HUES48 (cell line): ENCODE measurements around the gene SCN1A.
"Not testable (repeated sequence)": the region's sequence is repeated elsewhere in the genome, so short reads cannot be mapped to it uniquely, and the experiment has no call there.

ENCODE experiments used
- H3K27ac ChIP-seq: one replicate; pipeline ENCODE4 v1.7.0; 2013; ENCODE audit warnings: low read depth, low read length, inconsistent platforms
- H3K27me3 ChIP-seq: 2 replicates; pipeline ENCODE4 v1.6.1; 2013; ENCODE audit warnings: mild to moderate bottlenecking, low read length; ENCODE audit not compliant: control insufficient read depth, insufficient read depth
- H3K36me3 ChIP-seq: 2 replicates; pipeline ENCODE4 v1.6.1; 2013; ENCODE audit warnings: low read length; ENCODE audit not compliant: control insufficient read depth, insufficient read depth
- H3K4me1 ChIP-seq: 2 replicates; pipeline ENCODE4 v1.6.1; 2013; ENCODE audit warnings: mild to moderate bottlenecking, low read length; ENCODE audit not compliant: control insufficient read depth, insufficient read depth
- H3K4me3 ChIP-seq: 2 replicates; pipeline ENCODE4 v1.5.1; 2013; ENCODE audit warnings: mild to moderate bottlenecking, low read depth, low read length
- H3K9ac ChIP-seq: 2 replicates; pipeline ENCODE4 v1.6.1; 2013; ENCODE audit warnings: mild to moderate bottlenecking, low read depth, low read length, moderate library complexity
- H3K9me3 ChIP-seq: 2 replicates; pipeline ENCODE4 v1.6.1; 2013; ENCODE audit warnings: low read length; ENCODE audit not compliant: control insufficient read depth, insufficient read depth

The SCN1A gene

DNA sequence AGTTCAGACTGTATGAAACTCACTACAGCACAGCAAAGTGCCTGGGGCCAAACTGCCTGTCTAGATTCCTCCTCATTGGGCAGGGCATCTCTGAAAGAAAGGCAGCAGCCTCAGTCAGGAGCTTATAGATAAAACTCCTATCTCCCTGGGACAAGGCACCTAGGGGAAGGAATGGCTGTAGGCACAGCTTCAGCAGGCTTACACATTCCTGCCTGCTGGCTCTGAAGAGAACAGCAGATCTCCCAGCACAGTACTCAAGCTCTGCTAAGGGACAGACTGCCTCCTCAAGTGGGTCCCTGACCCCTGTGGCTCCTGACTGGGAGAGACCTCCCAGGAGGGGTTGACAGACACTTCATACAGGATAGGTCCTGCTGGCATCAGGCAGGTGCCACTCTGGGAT, 155.7 kb downstream of the SCN1A start:
- H3K27me3 ChIP-seq, H3K4me1 ChIP-seq, H3K9ac ChIP-seq, H3K4me3 ChIP-seq, H3K27ac ChIP-seq, H3K9me3 ChIP-seq, H3K36me3 ChIP-seq: not testable (repeated sequence)

DNA sequence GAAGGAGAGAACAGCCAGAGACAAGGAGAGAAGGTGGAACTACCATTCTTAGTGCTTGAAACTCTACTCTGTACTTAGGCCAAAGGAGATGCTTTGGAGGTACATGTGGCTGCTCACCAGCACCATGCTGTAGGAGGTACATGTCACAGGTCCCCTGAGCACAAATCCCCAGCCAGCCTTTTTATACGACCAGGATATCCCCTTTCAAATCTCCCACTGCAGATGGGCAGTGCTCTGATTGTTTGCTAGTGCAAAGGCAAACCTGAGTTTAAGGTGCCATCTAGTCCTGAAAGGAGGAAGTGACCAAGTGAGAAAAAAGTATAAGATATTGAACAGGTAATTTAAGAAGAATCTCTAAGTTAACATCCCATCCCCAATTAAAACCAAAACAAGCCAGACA, 157.2 kb downstream of the SCN1A start:
- Histone ChIP-seq H3K9me3 (no peaks in the 10 kb centered on the region), H3K4me1 (no peaks in the 10 kb centered on the region), H3K27ac (no peak overlapping the region), H3K4me3 (no peak overlapping the region), H3K9ac (no peak overlapping the region), H3K27me3 (no peaks in the 10 kb centered on the region), H3K36me3 (no peaks in the 10 kb centered on the region)

DNA sequence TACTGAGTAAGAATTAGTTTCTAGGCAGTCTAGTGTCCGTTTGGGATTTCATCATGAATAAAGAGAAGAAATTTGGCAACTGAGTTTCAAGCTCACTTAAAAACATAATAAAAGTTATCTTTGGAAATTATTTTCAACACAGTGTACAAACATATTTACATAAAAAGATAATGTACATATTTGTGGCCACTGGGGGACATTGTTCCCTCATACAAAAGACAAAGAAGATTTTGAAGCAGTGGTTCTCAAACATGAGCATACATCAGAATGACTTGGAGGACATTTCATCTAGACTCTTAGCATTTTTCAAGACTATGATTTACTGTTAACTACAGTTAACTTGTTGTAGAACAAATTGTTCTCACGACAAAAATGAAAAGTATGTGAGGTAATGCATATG, 158.6 kb downstream of the SCN1A start:
- no peak overlapping the region for H3K9ac ChIP-seq
- H3K4me3 ChIP-seq = no peak overlapping the region
- H3K4me1 ChIP-seq = no peaks in the 10 kb centered on the region
- H3K27ac ChIP-seq = no peak overlapping the region
- no peaks in the 10 kb centered on the region for H3K36me3 ChIP-seq
- no peaks in the 10 kb centered on the region for H3K9me3 ChIP-seq
- H3K27me3 ChIP-seq = no peaks in the 10 kb centered on the region

DNA sequence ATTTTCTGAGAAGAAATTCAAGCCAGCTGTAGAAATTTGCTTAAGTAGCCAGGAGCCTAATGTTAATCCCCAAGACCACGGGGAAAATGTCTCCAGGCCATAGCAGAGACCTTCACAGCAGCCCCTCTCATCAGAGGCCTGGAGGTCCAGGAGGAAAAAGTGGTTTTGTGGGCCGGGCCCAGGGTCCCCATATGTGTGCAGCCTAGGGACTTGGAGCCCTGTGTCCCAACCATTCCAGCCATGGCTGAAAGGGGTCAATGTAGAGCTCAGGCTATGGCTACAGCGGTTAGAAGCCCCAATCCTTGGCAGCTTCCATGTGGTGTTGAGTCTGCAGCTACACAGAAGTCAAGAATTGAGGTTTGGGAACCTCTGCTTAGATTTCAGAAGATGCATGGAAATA, 160.1 kb downstream of the SCN1A start:
- H3K27ac ChIP-seq = no peak overlapping the region
- H3K9ac ChIP-seq = no peak overlapping the region
- no peak overlapping the region for H3K4me3 ChIP-seq
- H3K9me3 ChIP-seq = no peaks in the 10 kb centered on the region
- no peaks in the 10 kb centered on the region for H3K27me3 ChIP-seq
- no peaks in the 10 kb centered on the region for H3K4me1 ChIP-seq
- H3K36me3 ChIP-seq = no peaks in the 10 kb centered on the region

DNA sequence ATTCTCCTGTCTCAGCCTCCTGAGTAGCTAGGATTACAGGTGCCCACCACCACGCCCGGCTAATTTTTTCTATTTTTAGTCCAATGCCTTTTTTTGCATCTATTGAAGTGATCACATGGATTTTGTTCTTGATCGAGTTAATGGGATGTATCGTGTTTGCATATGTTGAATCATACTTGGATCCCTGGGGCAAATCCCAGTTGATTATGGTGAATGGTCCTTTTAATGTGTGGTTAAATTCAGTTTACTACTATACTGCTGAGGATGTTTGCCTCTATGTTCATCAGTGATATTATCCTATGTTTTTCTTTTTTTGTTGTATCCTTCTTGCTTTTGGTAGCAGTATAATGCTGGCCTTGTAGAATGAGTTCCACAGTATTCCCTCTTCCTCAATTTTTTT, 166.0 kb downstream of the SCN1A start:
- no peaks in the 10 kb centered on the region for H3K27me3 ChIP-seq
- H3K4me1 ChIP-seq = no peaks in the 10 kb centered on the region
- H3K9ac ChIP-seq = no peak overlapping the region
- no peak overlapping the region for H3K27ac ChIP-seq
- H3K36me3 ChIP-seq = no peaks in the 10 kb centered on the region
- no peaks in the 10 kb centered on the region for H3K9me3 ChIP-seq
- H3K4me3 ChIP-seq = no peak overlapping the region

DNA sequence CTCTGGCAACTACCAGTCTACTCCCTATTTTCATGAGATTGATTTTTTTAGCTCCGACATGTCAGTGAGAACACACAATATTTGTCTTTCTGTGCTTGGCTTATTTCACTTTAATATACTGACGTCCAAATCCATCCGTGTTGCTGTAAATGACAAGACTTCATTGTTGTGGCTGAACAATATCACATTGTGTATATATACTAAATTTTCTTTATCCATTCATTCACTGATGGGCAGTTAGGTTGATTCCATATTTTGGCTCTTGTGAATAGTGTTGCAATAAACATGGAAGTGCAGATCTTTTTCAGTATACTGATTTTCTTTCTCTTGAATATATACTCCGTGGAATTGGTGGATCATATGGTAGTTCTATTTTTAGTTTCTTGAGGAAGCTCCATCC, 168.4 kb downstream of the SCN1A start:
- H3K36me3 ChIP-seq = no peaks in the 10 kb centered on the region
- no peak overlapping the region for H3K4me3 ChIP-seq
- no peaks in the 10 kb centered on the region for H3K27me3 ChIP-seq
- H3K27ac ChIP-seq = no peak overlapping the region
- no peaks in the 10 kb centered on the region for H3K9me3 ChIP-seq
- H3K9ac ChIP-seq = no peak overlapping the region
- 0 out of 2 replicates have a peak, but pooled peaks cover 3% of the 10 kb centered on the region for H3K4me1 ChIP-seq

DNA sequence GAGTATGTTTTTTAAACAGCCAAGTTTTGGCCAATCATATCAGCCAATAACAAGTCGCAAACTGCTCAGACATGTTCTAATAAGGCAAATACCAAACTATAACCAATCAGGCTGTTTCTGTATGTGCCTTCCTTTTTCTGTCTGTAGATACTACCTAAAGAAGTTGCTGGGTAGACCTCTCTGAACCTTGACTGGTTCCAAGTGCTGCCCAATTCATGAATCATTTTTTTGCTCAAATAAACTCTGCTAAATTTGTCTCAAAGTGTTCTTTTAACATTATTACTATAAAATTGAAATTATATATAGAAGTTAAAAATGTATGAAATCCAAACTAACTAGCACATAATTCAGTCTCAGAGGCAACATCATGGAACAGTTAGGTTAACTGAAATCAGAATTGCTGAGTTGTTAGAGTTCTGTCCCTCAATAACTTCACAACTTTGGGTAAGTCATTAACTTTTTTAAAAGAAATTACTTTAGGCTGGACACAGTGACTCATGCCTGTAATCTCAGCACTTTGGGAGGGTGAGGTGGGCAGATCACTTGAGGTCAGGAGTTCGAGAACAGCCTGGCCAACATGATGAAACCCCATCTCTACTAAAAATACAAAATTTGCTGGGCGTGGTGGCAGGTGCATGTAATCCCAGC, 169.4 kb downstream of the SCN1A start:
- Histone ChIP-seq H3K9ac (no peak overlapping the region), H3K27me3 (no peaks in the 10 kb centered on the region), H3K36me3 (no peaks in the 10 kb centered on the region), H3K27ac (no peak overlapping the region), H3K4me3 (no peak overlapping the region), H3K9me3 (no peaks in the 10 kb centered on the region), H3K4me1 (0 out of 2 replicates have a peak, but pooled peaks cover 3% of the 10 kb centered on the region)

DNA sequence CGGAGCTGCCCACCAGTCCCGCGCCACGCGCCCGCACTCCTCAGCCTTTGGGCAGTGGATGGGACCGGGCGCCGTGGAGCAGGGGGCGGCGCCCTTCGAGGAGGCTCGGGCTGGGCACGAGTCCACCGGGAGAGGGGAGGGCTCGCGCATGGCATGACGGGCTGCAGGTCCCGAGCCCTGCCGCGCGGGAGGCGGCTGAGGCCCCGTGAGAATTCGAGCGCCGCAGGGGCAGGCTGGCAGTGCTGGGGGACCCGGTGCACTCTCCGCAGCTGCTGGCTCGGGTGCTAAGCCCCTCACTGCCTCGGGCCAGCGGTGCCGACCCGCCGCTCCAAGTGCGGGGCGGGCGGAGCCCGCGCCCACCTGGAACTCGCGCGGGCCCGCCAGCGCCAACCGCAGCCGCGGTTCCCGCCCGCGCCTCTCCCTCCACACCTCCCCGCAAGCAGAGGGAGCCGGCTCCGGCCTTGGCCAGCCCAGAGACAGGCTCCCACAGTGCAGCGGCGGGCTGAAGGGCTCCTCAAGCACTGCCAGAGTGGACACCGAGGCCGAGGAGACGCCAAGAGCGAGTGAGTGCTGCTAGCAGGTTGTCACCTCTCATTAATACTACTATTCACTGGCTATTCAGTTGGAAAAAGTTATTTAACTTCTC, 170.7 kb downstream of the SCN1A start:
- H3K36me3 ChIP-seq = no peaks in the 10 kb centered on the region
- H3K4me1 ChIP-seq = peaks cover 11% of the 10 kb centered on the region; the same call in 1 of the 2 replicates
- H3K27me3 ChIP-seq = no peaks in the 10 kb centered on the region
- no peak overlapping the region for H3K4me3 ChIP-seq
- H3K9ac ChIP-seq = no peak overlapping the region
- no peak overlapping the region for H3K27ac ChIP-seq
- H3K9me3 ChIP-seq = no peaks in the 10 kb centered on the region

DNA sequence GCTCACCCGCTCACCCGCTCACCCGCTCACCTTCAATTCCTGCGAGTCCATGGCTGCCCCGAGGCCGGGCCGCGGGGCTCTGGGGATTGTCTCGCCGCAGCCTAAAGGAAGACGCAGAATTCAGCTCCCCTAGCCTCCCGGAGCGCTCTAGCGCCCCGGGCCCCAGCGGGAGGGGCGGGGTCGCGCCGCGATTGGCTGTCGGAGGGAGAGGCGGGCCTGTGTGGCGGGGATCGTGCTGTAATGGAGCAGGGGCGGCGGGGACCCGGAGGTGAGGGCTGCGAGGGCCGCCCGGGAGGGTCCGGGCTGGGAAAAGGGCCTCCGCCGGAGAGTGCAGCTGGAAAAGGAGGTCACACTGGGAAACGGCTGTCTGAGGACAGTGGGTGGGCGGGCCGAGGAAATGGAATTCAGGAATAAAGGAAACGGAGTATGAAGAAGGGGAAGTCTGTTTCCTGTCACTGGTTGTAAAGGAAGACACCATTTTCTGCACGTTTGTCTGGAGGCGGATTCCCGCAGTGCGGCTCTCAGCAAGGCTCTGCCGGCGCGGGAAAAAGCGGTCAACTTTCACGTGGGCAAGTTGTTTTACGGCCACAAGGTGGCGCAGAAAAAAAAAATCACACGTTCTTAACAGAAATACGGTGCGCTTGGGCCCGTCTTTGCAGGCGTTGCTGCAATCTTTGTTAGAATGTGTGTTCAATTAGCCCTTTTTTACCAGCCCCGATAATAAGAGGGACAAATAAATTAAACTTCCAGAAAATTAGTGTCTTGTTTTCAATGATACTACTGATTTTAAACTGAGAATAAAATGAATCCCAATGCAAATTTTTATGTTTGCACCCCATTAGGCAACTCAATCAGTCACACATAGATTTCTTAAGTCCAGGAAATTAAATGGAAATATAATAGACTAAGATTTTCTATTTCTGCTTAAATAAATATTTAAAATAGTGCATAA, 173.9 kb downstream of the SCN1A start, which contains the start of gene TTC21B:
TTC21B (minus strand) TSS at position 122 of the 952 bp plus-strand sequence; CDS start at position 51, 71 bp downstream.
- peaks cover 6% of the 10 kb centered on the region; the same call in 1 of the 2 replicates for H3K36me3 ChIP-seq
- H3K4me1 ChIP-seq = peaks cover 14% of the 10 kb centered on the region
- peak within 1 kb of the TSS; percentile 83 for H3K9ac ChIP-seq
- H3K4me3 ChIP-seq = peak within 1 kb of the TSS; percentile 75
- H3K27me3 ChIP-seq = no peaks in the 10 kb centered on the region
- H3K9me3 ChIP-seq = no peaks in the 10 kb centered on the region
- peak within 1 kb of the TSS; percentile 97 for H3K27ac ChIP-seq

DNA sequence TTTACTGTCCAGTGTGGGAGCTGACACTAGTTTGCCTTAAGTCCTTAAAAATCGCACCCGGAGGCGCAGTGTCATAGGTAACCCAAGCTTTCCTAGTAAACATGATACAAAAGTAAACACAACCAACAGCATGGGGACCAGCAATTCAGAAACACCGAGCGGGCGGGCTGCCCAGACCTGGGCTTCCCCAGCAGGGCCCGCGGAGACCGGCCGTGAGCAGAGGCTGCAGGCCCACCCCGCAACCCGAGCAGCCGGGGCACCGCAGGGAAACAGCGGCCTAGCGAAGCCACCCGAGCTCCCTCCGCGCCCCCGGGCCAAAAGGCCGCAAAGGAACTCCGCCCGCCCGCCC, 174.5 kb downstream of the SCN1A start:
- H3K27ac ChIP-seq = peak overlapping the region; percentile 97
- H3K4me1 ChIP-seq = peaks cover 18% of the 10 kb centered on the region

More for the DNA sequence above, 174.5 kb downstream of the SCN1A start:
- Histone ChIP-seq H3K27me3 (no peaks in the 10 kb centered on the region), H3K9ac (peak overlapping the region; percentile 61), H3K4me3 (peak overlapping the region; percentile 75), H3K9me3 (no peaks in the 10 kb centered on the region), H3K36me3 (peaks cover 12% of the 10 kb centered on the region)
